Suprapubic skin (tissue), 4 donors: ENCODE measurements around the gene PIAS1. TPM values are rescaled to one million over a fixed set of nuclear protein-coding genes. Genes with fewer than 3 reads are reported as not detected.

ENCODE experiments used
- DNase-seq, 2 donors: peaks; one replicate each; pipeline ENCODE4 v3.0.0-alpha.2; 2019; ENCODE audit warnings: low spot score in 2 of 2
- H3K27ac ChIP-seq: fragments of 200-600 bp; sonication (generic); one replicate; pipeline ENCODE4 v1.5.1; 2019
- H3K27me3 ChIP-seq: fragments of 200-600 bp; sonication (generic); one replicate; pipeline ENCODE4 v1.5.1; 2019
- H3K36me3 ChIP-seq: fragments of 200-600 bp; sonication (generic); one replicate; pipeline ENCODE4 v1.5.1; 2019
- H3K4me1 ChIP-seq: fragments of 200-600 bp; sonication (generic); one replicate; pipeline ENCODE4 v1.5.1; 2019
- H3K4me3 ChIP-seq: fragments of 200-600 bp; sonication (generic); one replicate; pipeline ENCODE4 v1.5.1; 2019; ENCODE audit warnings: mild to moderate bottlenecking
- H3K9me3 ChIP-seq: fragments of 200-600 bp; sonication (generic); one replicate; pipeline ENCODE4 v1.5.1; 2019
- CTCF ChIP-seq, 2 donors: fragments of 200-600 bp in 1 of 2; fragments of 450-650 bp in 1 of 2; sonication (generic) in 1 of 2; IDR thresholded peaks; one replicate each; pipeline ENCODE4 v1.5.1; 2016 to 2019; ENCODE audit warnings: antibody characterized with exemption in 2 of 2, mild to moderate bottlenecking in 1 of 2, moderate library complexity in 1 of 2
- EP300 ChIP-seq: sonication (generic); formaldehyde crosslinking; IDR thresholded peaks from one replicate; pipeline ENCODE4 v1.6.1; 2017; ENCODE audit warnings: antibody characterized with exemption
- POLR2A ChIP-seq, 2 donors: fragments of 450-650 bp; IDR thresholded peaks; one replicate each; pipeline ENCODE4 v1.6.1; 2017; ENCODE audit warnings: antibody characterized with exemption in 2 of 2, mild to moderate bottlenecking in 2 of 2, moderate library complexity in 2 of 2
- POLR2AphosphoS5 ChIP-seq, 3 donors: sonication (generic); formaldehyde crosslinking; IDR thresholded peaks; one replicate each; pipeline ENCODE4 v1.6.1; 2017; ENCODE audit warnings: antibody characterized with exemption in 3 of 3
- WGBS: methylation state at CpG from one replicate; pipeline ENCODE4 v1.1.5; 2018; 5-methylcytosine and 5-hydroxymethylcytosine counted together
- total RNA-seq, 4 donors: library from RNA; depleted of rRNA; stranded (reverse); fragments of >200 nt; gene quantifications; one replicate each; pipeline ENCODE4 v1.1.0, GENCODE V29; 2016

PIAS1 gene
- total RNA-seq, 4 donors from 2014 or later: 43.7 to 71.5 (median 52.5) TPM

- no peak for TF ChIP-seq POLR2AphosphoS5 (IDR thresholded peaks at IDR 0.05)
- no peak for TF ChIP-seq CTCF (IDR thresholded peaks at IDR 0.05)
- no peak for TF ChIP-seq POLR2A (IDR thresholded peaks at IDR 0.05)
- TF ChIP-seq EP300: no peak
Measured at GRCh38 chr15:68235022-68235421, 180.9 kb downstream of the PIAS1 start.

GRCh38 chr15:68239025-68239424, 184.9 kb downstream of the PIAS1 start:
- H3K27me3 ChIP-seq: no peaks in the 10 kb centered on the region
- no peak overlapping the region for H3K4me3 ChIP-seq
- TF ChIP-seq EP300 (no peak), POLR2AphosphoS5 (IDR thresholded peaks at IDR 0.05) (no peak), CTCF (IDR thresholded peaks at IDR 0.05) (no peak), POLR2A (IDR thresholded peaks at IDR 0.05) (no peak)
- no peaks in the 10 kb centered on the region for H3K36me3 ChIP-seq
- no peaks in the 10 kb centered on the region for H3K9me3 ChIP-seq
- H3K4me1 ChIP-seq: no peaks in the 10 kb centered on the region
- no peak for DNase-seq
- no peak overlapping the region for H3K27ac ChIP-seq

More at GRCh38 chr15:68235022-68235421, 180.9 kb downstream of the PIAS1 start:
- Histone ChIP-seq H3K9me3 (no peaks in the 10 kb centered on the region), H3K4me3 (no peak overlapping the region), H3K27me3 (no peaks in the 10 kb centered on the region), H3K36me3 (no peaks in the 10 kb centered on the region), H3K27ac (no peak overlapping the region), H3K4me1 (peaks cover 9% of the 10 kb centered on the region)
- DNase-seq: peak in 1 of 2 donors; percentile 31
- 86% methylated on average over 4 of the region's 4 CpGs for WGBS

- no peaks in the 10 kb centered on the region for H3K9me3 ChIP-seq
- no peaks in the 10 kb centered on the region for H3K27me3 ChIP-seq
- no peaks in the 10 kb centered on the region for H3K36me3 ChIP-seq
- no peak for DNase-seq
- no peak overlapping the region for H3K4me3 ChIP-seq
- no peak for TF ChIP-seq EP300
- H3K4me1 ChIP-seq: no peaks in the 10 kb centered on the region
- H3K27ac ChIP-seq: no peak overlapping the region
- WGBS: 73% methylated on average over 5 of the region's 5 CpGs
Measured at GRCh38 chr15:68241088-68241935, 187.2 kb downstream of the PIAS1 start.

Other genes starting within 250 kb of the PIAS1 start
- gene SKOR1, start 228.8 kb upstream of the PIAS1 start, total RNA-seq: 1 to 10 TPM; 1.1 to 2.3 (median 1.5) TPM
- not detected for gene RNU6-1, start 214.3 kb upstream of the PIAS1 start, total RNA-seq
- 10 to 100 TPM in 1 of 4 donors, 1 to 10 TPM in 3; 2.4 to 13.6 (median 4.8) TPM for gene CALML4, start 151.0 kb downstream of the PIAS1 start, total RNA-seq
- 10 to 100 TPM; 20.3 to 38.1 (median 27.9) TPM for gene CLN6, start 175.4 kb downstream of the PIAS1 start, total RNA-seq
- 10 to 100 TPM; 56.3 to 89.6 (median 63.8) TPM for gene FEM1B, start 223.4 kb downstream of the PIAS1 start, total RNA-seq